Kidney epithelial cell (primary cell): ENCODE data around the gene WDR74. TPM values are rescaled to one million over a fixed set of nuclear protein-coding genes. Genes with fewer than 3 reads are reported as not detected.
A peak's percentile ranks its signal among the peaks of the same experiment; 100 is the strongest.

Experiments
- DNase-seq: peaks from one replicate; pipeline ENCODE4 v3.0.0-alpha.2; 2010; ENCODE audit warnings: low read depth
- H3K27me3 ChIP-seq: 2 replicates; pipeline ENCODE4 v1.6.0; 2011; ENCODE audit warnings: low read length; ENCODE audit not compliant: control insufficient read depth, insufficient read depth
- H3K36me3 ChIP-seq: 2 replicates; pipeline ENCODE4 v1.5.1; 2011; ENCODE audit warnings: low read length; ENCODE audit not compliant: control insufficient read depth, insufficient read depth
- H3K4me3 ChIP-seq: 2 replicates; pipeline ENCODE4 v1.5.1; 2011; ENCODE audit warnings: low read depth, mild to moderate bottlenecking, control low read depth, low read length
- CTCF ChIP-seq: IDR thresholded peaks from 2 replicates; pipeline ENCODE4 v1.5.1; 2011; ENCODE audit warnings: mild to moderate bottlenecking, moderate library complexity, low read length, control low read depth, inconsistent platforms; ENCODE audit not compliant: insufficient read depth, poor library complexity, severe bottlenecking
- total RNA-seq: library from RNA; depleted of rRNA; stranded (reverse); fragments of >200 nt; gene quantifications from 2 replicates; pipeline ENCODE4 v1.2.3, GENCODE V29; 2015

The WDR74 gene
- total RNA-seq, 1 donor from 2014 or later: 92.8 TPM

GRCh38 chr11:62817129-62817528 is 22.3 kb downstream of the WDR74 start:
- Histone ChIP-seq H3K27me3 (no peaks in the 10 kb centered on the region), H3K36me3 (no peaks in the 10 kb centered on the region), H3K4me3 (no peak overlapping the region)
- no peak for DNase-seq
- no peak for TF ChIP-seq CTCF

- no peak for TF ChIP-seq CTCF
- Histone ChIP-seq H3K36me3 (no peaks in the 10 kb centered on the region), H3K27me3 (no peaks in the 10 kb centered on the region), H3K4me3 (no peak overlapping the region)
- no peak for DNase-seq
Measured at GRCh38 chr11:62816557-62816956, 22.8 kb downstream of the WDR74 start.

- Histone ChIP-seq H3K36me3 (no peaks in the 10 kb centered on the region), H3K27me3 (no peaks in the 10 kb centered on the region), H3K4me3 (no peak overlapping the region)
- no peak for DNase-seq
- TF ChIP-seq CTCF: no peak
Measured at GRCh38 chr11:62811659-62812058, 27.7 kb downstream of the WDR74 start.

GRCh38 chr11:62810748-62811147 is 28.6 kb downstream of the WDR74 start:
- Histone ChIP-seq H3K27me3 (no peaks in the 10 kb centered on the region), H3K4me3 (no peak overlapping the region), H3K36me3 (no peaks in the 10 kb centered on the region)
- no peak for TF ChIP-seq CTCF
- DNase-seq: no peak

- peaks cover 2% of the 10 kb centered on the region for H3K36me3 ChIP-seq
- no peaks in the 10 kb centered on the region for H3K27me3 ChIP-seq
- H3K4me3 ChIP-seq: no peak overlapping the region
- no peak for DNase-seq
- no peak for TF ChIP-seq CTCF
Measured at GRCh38 chr11:62806611-62807121, 32.7 kb downstream of the WDR74 start.

GRCh38 chr11:62805961-62806441 is 33.4 kb downstream of the WDR74 start:
- DNase-seq: no peak
- TF ChIP-seq CTCF: no peak
- peaks cover 3% of the 10 kb centered on the region for H3K36me3 ChIP-seq
- no peaks in the 10 kb centered on the region for H3K27me3 ChIP-seq
- H3K4me3 ChIP-seq: peak overlapping the region; percentile 80
